Measurements from ENCODE around the gene MAMDC2.

The MAMDC2 gene, protein sequence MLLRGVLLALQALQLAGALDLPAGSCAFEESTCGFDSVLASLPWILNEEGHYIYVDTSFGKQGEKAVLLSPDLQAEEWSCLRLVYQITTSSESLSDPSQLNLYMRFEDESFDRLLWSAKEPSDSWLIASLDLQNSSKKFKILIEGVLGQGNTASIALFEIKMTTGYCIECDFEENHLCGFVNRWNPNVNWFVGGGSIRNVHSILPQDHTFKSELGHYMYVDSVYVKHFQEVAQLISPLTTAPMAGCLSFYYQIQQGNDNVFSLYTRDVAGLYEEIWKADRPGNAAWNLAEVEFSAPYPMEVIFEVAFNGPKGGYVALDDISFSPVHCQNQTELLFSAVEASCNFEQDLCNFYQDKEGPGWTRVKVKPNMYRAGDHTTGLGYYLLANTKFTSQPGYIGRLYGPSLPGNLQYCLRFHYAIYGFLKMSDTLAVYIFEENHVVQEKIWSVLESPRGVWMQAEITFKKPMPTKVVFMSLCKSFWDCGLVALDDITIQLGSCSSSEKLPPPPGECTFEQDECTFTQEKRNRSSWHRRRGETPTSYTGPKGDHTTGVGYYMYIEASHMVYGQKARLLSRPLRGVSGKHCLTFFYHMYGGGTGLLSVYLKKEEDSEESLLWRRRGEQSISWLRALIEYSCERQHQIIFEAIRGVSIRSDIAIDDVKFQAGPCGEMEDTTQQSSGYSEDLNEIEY

DNA sequence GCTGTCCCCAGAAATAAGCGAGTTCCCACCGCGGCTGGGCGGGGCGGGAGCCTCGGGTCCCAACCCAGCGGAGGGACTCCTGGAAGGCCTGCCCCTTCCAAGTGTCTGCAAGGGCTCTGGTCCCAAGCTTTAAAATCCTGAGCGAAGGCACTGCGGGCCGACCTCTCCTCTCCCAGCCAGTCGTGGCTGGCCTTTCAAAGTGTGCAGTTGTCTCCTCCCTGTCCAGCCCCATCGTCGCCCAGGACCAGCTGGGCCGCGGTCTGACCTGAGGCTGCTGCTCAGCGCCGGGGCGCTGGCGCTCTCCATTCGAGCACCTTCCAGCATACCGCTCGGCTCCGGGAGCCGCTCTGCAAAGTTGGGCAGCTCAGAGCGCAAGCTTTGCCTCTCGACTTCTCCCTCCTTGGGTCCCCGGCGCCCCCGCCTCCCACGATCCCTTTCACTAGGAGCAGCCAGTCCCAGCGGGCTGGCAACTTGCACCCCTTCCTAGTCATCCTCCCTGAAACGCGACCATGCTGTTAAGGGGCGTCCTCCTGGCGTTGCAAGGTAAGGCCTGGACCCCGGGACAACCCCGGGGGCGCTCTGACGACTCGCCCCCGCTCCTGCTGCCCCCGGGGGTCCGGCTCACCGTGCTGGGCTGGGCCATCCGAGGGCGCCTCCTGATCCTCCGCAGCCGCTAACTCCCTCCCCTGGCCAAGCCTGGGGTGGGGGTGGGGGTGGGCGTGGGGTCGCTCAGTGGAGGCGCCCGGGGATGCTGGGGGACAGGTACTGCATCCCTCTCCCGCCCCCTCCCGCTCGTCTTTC, at the start of gene MAMDC2:
MAMDC2 (plus strand) TSS at position 160 of the 801 bp plus-strand sequence; CDS start at position 510, 350 bp downstream.
- H3K4me1 Mint-ChIP-seq (ENCODE audit: low read depth): peaks cover 7% of the 10 kb centered on the region
- no peaks in the 10 kb centered on the region for H3K9me3 Mint-ChIP-seq
- peaks cover 57% of the 10 kb centered on the region for H3K27me3 Mint-ChIP-seq
- H3K27ac Mint-ChIP-seq: no peak within 1 kb of the TSS
- H3K36me3 Mint-ChIP-seq (ENCODE audit: low read depth): no peaks in the 10 kb centered on the region
- H3K4me3 Mint-ChIP-seq: peak within 1 kb of the TSS; percentile 63

DNA sequence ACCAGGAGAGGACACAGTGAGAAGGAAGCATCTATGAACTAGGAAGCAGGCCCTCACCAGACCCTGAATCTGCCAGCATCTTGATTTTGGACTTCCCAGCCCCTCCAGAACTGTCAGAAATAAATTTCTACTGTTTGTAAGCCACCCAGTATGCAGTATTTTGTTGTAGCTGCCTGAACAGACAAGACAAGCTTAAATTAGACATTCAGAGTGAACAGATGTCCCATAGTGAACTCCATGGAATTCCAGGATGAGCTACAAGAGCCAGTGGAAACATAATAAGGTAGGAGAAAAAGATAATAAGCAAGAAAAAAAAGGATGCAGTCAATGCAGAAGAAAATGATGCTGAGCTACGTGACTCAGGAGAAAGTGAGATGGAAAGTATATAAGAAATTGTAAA, 47.8 kb upstream of the MAMDC2 start:
- H3K4me1 Mint-ChIP-seq (ENCODE audit: low read depth): no peaks in the 10 kb centered on the region
- H3K9me3 Mint-ChIP-seq: no peaks in the 10 kb centered on the region
- peaks cover 11% of the 10 kb centered on the region for H3K27me3 Mint-ChIP-seq
- no peaks in the 10 kb centered on the region for H3K36me3 Mint-ChIP-seq (ENCODE audit: low read depth)
- H3K27ac Mint-ChIP-seq: no peak overlapping the region
- H3K4me3 Mint-ChIP-seq: no peak overlapping the region

DNA sequence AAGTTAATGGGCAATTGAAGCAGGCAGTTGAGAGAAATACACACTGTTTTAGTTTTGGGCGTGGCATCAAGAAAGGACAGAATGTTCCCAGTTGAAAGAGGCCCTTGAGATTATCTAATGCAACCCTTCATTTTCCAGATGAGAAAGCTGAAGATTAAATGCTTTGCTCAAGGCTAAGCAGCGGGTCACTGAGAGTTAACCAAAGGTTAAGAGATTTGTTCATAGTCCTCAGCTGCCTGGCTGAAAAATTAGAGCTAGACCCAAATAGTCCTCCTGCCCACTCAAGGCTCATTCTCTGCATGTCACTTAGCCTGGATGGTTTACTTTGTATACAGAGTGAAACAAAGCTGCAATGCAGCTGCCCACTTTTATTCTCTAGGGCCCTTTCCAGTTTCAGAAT, 46.7 kb upstream of the MAMDC2 start:
- Mint-ChIP-seq H3K36me3 (ENCODE audit: low read depth) (no peaks in the 10 kb centered on the region), H3K9me3 (no peaks in the 10 kb centered on the region), H3K27me3 (peaks cover 11% of the 10 kb centered on the region), H3K4me3 (no peak overlapping the region), H3K4me1 (ENCODE audit: low read depth) (no peaks in the 10 kb centered on the region), H3K27ac (no peak overlapping the region)

DNA sequence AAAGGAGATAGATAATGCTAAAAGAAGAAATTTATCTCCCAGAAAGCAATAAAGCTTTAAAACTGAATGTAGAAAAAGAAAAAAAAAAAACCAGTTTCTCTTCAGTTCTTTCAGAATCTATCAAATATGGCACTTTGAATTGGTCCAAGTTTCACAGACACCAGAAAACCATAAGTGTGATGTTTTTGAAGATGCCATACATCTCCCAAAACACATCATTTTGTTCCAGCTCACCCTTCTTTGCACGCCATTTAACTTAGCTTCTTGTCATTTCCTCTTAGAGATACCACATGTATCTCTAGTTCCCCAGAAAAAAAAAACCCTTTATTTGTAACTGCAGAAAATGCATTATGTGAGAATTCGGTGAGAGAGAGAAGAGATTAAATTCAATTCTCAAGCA, 46.1 kb upstream of the MAMDC2 start:
- Mint-ChIP-seq H3K9me3 (no peaks in the 10 kb centered on the region), H3K27me3 (peaks cover 14% of the 10 kb centered on the region), H3K4me1 (ENCODE audit: low read depth) (no peaks in the 10 kb centered on the region), H3K27ac (no peak overlapping the region), H3K4me3 (no peak overlapping the region), H3K36me3 (ENCODE audit: low read depth) (no peaks in the 10 kb centered on the region)

DNA sequence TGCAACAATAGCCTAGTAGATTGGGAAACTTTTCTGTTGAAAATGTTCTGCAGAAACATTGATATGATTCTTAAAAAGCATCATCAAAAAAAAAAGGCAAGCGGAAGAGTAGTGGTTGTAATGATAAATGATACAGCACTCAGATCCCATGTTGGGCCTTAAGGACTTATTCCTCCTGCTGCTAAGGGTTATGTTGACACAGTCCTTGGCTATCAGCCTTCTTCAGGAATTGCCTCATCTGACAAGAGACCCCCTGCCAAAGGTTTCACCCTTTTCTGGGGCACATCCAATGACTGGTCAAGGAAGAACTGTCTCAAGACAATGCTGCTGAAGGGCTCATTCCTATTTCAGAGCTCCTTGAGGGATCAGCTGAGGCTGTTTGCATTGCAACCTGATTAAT, 44.3 kb upstream of the MAMDC2 start:
- H3K4me1 Mint-ChIP-seq (ENCODE audit: low read depth): no peaks in the 10 kb centered on the region
- no peaks in the 10 kb centered on the region for H3K9me3 Mint-ChIP-seq
- no peak overlapping the region for H3K4me3 Mint-ChIP-seq
- H3K36me3 Mint-ChIP-seq (ENCODE audit: low read depth): no peaks in the 10 kb centered on the region
- peaks cover 4% of the 10 kb centered on the region for H3K27me3 Mint-ChIP-seq
- H3K27ac Mint-ChIP-seq: no peak overlapping the region

DNA sequence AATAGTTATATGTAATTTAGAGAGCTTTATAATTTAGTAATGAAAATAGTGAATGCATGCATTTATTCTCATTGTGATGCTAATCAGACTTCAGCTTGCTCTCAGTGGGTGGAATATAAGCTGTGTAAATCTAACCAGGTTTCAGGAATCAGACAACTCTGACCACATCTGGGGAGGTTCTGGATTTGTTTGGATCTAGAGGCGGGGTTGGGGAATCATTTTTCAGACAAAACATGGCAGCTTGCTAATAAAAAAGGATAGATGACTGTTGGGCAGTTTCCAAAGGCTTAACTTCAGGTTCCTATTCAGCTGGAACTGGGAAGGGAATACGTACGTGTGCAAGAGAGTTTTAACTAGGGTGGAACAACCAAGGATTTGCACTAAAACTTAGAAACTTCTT, 43.2 kb upstream of the MAMDC2 start:
- Mint-ChIP-seq H3K27ac (no peak overlapping the region), H3K4me3 (no peak overlapping the region), H3K36me3 (ENCODE audit: low read depth) (no peaks in the 10 kb centered on the region), H3K4me1 (ENCODE audit: low read depth) (no peaks in the 10 kb centered on the region), H3K9me3 (no peaks in the 10 kb centered on the region), H3K27me3 (peaks cover 4% of the 10 kb centered on the region)

DNA sequence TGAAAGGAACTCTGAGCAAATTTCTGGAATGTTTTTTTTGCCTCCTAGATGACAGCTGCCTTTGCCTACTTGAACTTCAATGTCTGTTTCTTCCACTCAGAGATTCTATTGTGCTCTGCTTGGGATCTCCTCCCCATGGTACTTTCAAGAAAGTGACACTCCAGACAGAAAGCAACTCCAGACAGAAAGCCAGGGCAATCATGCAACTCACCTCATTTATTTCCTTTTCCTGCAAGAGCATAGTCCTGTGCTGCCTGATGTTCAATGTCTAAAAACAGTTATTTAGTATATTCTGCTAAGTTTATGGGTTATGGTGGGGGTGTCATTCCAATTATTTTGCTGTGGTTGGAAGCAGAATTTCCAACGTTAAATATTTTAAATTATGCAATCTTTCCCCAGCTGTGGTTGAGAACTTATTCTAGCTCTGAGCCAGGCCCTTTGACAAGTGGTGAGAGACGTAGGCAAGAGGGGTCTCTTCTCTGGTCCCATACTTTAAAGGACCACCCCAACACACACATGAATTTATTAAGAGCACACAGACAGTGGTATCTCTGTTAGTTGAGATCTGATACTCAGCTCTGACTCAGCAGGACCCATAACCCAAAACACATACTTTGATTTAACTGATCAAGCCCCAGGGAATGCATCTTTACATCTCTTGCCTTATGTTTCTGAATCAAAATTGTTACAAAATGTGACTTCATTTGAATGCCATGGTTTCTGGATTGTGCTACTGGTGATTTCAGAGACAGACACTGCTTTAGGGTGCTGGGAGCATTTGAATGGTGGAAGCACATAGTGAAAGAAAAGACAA, 39.5 kb upstream of the MAMDC2 start:
- Mint-ChIP-seq H3K27me3 (peaks cover 4% of the 10 kb centered on the region), H3K4me1 (ENCODE audit: low read depth) (no peaks in the 10 kb centered on the region), H3K9me3 (no peaks in the 10 kb centered on the region), H3K36me3 (ENCODE audit: low read depth) (no peaks in the 10 kb centered on the region), H3K27ac (no peak overlapping the region), H3K4me3 (no peak overlapping the region)

DNA sequence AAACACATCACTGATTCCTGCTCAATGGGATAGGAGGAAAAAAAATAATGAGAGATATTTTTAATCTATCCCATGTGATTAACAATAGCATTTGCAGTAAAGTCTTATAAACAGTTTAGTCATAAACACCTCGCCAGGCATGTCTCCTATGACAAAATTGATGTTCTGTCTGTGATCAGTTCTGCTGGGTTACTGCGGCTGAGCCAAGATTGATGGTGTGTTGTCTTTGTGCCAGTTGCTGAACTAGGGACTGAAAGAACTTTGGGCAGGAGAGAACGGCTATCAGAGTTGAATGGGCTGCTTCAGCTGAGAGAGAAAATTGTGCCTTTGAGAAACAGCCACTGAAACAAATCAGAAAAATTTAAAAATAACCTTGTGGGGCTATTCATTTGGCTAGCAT, 37.3 kb upstream of the MAMDC2 start:
- Mint-ChIP-seq H3K36me3 (ENCODE audit: low read depth) (no peaks in the 10 kb centered on the region), H3K27ac (no peak overlapping the region), H3K4me3 (no peak overlapping the region), H3K9me3 (no peaks in the 10 kb centered on the region), H3K27me3 (peaks cover 4% of the 10 kb centered on the region), H3K4me1 (ENCODE audit: low read depth) (no peaks in the 10 kb centered on the region)

DNA sequence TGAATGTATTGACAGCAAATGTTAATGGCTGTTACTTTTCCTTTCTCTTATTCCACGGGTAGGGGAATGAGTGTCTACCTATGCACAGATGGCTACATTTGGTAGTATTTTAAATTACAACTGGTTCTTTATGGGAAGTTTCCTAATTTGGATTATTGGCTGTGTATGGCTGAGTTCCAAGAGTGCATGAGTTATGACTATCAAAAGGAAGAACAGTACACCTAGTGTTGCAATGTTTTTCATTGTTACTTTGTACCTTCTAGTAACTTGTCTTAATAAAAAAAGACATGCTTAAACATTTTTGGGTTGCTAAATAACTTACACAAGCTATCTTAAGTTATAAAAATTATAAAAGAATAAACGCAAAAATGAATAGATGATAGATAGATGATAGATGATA, 35.8 kb upstream of the MAMDC2 start:
- Mint-ChIP-seq H3K36me3 (ENCODE audit: low read depth) (no peaks in the 10 kb centered on the region), H3K4me1 (ENCODE audit: low read depth) (no peaks in the 10 kb centered on the region), H3K4me3 (no peak overlapping the region), H3K9me3 (no peaks in the 10 kb centered on the region), H3K27me3 (no peaks in the 10 kb centered on the region), H3K27ac (no peak overlapping the region)

DNA sequence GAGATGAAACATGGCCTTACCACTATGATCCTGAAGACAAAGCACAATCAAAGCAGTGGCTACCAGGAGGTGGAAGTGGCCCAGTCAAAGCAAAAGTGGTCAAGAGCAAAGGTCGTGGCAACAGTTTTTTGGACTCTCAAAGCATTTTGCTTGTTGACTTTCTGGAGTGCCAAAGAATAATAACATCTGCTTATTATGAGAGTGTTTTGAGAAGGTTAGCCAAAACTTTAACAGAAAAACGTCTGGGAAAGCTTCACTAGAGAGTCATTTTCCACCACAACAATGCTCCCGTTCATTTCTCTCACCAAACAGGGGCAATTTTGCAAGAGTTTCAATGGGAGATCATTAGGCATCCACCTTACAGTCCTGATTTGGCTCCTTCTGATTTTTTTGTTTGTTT, 33.6 kb upstream of the MAMDC2 start:
- Mint-ChIP-seq H3K27me3 (no peaks in the 10 kb centered on the region), H3K27ac (no peak overlapping the region), H3K36me3 (ENCODE audit: low read depth) (no peaks in the 10 kb centered on the region), H3K4me1 (ENCODE audit: low read depth) (no peaks in the 10 kb centered on the region), H3K9me3 (no peaks in the 10 kb centered on the region), H3K4me3 (no peak overlapping the region)

DNA sequence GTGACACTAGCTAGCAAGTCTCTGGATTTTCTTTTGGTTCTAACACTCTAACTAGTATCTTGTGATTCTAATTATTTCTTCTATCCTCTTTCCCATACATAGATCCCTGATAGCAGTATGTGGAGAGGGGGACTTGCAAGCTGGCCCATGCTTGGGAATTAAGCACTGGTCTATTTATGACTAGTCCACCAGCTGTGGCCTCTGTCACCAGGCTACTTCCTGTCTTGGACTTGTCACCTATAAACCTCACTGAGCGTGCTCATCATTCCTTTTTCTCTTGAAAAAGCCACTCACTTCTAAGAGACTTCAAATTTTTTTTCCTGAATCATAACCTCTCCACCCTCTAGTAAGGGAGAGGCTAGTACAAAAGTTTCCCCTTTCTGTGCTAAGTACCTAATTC, 32.3 kb upstream of the MAMDC2 start:
- H3K27ac Mint-ChIP-seq: no peak overlapping the region
- no peaks in the 10 kb centered on the region for H3K4me1 Mint-ChIP-seq (ENCODE audit: low read depth)
- H3K9me3 Mint-ChIP-seq: no peaks in the 10 kb centered on the region
- no peak overlapping the region for H3K4me3 Mint-ChIP-seq
- no peaks in the 10 kb centered on the region for H3K36me3 Mint-ChIP-seq (ENCODE audit: low read depth)
- H3K27me3 Mint-ChIP-seq: no peaks in the 10 kb centered on the region

DNA sequence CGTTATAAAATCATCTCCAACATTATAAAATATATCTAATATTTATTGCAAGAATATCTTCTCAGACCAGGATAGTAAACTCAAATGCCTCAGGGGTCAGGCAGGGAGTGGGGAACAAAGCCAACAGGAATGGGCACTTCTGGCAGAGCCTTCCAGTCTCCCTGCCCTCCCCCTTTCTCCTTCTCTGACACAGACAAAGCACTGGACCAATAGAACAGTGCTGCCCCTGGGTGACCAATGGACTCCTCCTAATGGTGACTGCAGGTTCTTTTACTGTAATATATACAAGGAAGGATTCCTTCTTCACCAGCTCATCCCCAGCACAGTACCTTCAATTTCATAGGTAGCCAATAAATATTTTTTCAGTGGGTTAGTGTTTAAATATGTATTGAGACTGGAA, 31.1 kb upstream of the MAMDC2 start:
- Mint-ChIP-seq H3K9me3 (no peaks in the 10 kb centered on the region), H3K4me3 (no peak overlapping the region), H3K36me3 (ENCODE audit: low read depth) (no peaks in the 10 kb centered on the region), H3K27ac (no peak overlapping the region), H3K27me3 (no peaks in the 10 kb centered on the region), H3K4me1 (ENCODE audit: low read depth) (no peaks in the 10 kb centered on the region)

DNA sequence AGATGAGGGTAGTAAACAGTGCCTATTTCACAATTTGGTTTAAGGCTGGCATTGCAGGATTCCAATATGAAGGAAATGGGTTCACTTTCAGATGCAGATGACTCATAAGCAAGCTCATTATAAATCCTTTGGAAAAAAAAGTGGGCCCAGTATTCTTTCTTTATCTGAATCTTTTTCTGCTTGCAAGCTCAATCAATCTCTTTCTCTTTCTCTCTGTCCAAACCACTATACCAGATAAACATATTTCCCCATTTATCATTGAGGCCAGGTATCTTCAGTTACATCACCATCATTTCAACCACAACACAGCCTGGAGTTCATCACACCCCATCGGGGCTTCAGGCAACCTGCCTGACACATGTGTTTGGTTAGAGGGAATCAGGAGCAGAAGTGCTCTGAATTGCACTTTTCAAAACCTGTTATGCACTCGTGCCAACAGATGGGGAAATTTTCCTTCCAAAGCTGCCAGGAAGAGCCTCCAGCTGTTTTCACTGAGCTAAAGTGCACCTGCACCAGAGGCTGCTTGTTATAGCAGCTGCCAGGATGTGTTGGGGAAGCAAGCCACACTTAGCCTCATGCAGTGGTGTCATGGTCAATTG, 30.0 kb upstream of the MAMDC2 start:
- Mint-ChIP-seq H3K4me3 (no peak overlapping the region), H3K36me3 (ENCODE audit: low read depth) (no peaks in the 10 kb centered on the region), H3K27me3 (no peaks in the 10 kb centered on the region), H3K4me1 (ENCODE audit: low read depth) (no peaks in the 10 kb centered on the region), H3K27ac (no peak overlapping the region), H3K9me3 (no peaks in the 10 kb centered on the region)

DNA sequence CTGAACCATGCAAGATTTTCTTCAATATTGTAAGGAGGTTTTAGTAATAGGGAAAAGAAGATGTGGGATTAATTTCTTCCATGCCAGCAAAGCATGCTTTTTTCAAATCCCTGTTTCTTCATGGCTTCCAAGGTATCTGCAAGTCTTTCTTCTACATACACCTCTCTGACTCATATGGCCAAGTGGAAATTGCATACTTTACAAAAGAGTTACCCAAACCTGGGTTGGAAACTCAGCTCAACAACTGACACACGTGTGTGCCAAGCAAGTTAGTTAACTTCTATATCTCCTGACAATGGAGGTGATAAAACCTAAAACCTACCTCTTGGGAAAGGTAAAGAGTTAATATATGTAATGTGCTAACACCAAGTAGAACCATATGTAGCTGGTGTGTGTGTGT, 28.5 kb upstream of the MAMDC2 start:
- Mint-ChIP-seq H3K27me3 (no peaks in the 10 kb centered on the region), H3K36me3 (ENCODE audit: low read depth) (no peaks in the 10 kb centered on the region), H3K9me3 (no peaks in the 10 kb centered on the region), H3K4me1 (ENCODE audit: low read depth) (no peaks in the 10 kb centered on the region), H3K27ac (no peak overlapping the region), H3K4me3 (no peak overlapping the region)

Measured in stimulated activated naive CD8-positive, alpha-beta T cell treated with anti-CD3 and anti-CD28 coated beads, Interleukin-15, Interleukin-2, amounts not matched to agents 100 ng/mL and 50 ng/mL, for 24 hours (primary cell).